Activated CD8-positive, alpha-beta memory T cell treated with anti-CD3 and anti-CD28 coated beads for 24 hours (primary cell): ENCODE results near the gene BICRA.
"Not testable (repeated sequence)": the region's sequence is repeated elsewhere in the genome, so short reads cannot be mapped to it uniquely, and the experiment has no call there.

Experiments
- DNase-seq: peaks from one replicate; pipeline ENCODE4 v3.0.0-alpha.2; 2020

Gene BICRA

GRCh38 chr19:47663911-47664771 lies 55.2 kb downstream of the BICRA start:
- no peak for DNase-seq

GRCh38 chr19:47668556-47668955 lies 59.6 kb downstream of the BICRA start:
- DNase-seq: not testable (repeated sequence)

GRCh38 chr19:47670736-47671135 lies 61.8 kb downstream of the BICRA start:
- DNase-seq: no peak

DNA sequence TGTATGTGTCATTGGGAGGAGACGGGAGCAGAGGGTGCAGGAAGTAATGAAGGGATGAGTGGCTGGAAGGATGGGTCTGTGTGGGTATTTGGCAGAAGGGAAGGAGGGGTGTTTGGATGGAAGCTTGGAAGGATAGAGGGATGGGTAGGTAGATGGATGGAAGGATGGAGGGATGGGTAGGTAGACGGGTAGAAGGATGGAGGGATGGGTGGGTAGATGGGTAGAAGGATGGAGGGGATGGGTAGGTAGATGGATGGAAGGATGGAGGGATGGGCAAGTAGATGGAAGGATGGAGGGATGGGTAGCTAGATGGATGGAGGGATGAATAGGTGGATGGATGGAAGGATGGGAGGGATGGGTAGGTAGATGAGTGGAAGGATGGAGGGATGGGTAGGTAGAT lies 62.6 kb downstream of the BICRA start:
- no peak for DNase-seq

DNA sequence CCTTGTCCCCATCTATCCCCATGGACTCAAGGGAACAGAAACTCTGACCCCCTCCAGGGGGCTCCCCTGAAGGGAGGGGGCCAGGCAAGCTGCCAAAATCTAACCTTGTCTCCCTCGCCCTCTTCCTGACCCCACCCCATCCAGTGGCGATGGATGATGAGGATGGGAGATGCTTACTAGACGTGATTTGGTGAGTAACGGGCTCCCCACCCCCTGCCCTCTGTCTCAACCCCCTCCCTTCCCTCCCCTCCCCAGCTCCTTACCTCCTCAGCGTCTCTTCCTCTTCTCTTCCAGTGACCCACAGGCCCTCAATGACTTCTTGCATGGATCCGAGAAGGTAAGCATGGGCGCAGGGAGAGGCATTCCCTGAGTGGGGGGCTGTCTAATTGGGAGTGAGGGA lies 64.5 kb downstream of the BICRA start:
- no peak for DNase-seq

DNA sequence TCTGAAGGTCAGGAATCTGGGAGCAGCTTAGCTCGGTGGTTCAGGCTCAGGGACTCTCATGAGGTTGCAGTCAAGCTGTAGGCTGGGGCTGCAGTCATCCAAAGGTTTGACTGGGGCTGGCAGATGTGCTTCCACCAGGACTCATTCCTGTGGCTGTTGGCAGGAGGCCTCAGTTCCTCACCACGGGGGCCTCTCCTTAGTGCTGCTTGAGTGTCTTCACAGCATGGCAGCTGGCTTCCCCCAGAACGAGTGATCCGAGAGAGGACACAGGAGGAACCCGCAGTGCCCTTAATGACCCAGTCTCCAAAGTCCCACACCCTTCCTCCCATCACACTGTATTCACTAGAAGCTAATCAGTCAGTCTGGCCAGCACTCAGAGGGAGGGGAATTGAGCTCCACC lies 65.6 kb downstream of the BICRA start:
- no peak for DNase-seq

DNA sequence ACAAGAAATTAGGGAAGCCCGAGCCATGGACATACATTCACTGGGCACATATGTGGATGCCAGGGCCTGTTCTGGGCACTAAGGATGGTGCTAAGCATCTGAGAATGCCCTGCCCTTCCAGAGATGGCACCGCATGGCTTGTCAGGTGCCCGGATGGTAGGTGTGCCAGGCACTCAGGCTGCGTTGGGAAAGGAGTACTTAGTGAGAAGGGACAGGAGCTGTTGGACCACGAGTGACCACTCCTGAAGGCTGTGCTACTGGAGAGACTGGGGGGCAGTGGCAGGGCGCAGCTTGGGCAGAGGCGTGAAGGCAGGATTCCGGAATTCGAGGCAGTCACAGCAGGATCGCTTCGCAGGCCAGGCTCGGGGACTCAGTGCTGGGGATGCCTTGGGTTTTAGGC lies 66.3 kb downstream of the BICRA start:
- DNase-seq: no peak

DNA sequence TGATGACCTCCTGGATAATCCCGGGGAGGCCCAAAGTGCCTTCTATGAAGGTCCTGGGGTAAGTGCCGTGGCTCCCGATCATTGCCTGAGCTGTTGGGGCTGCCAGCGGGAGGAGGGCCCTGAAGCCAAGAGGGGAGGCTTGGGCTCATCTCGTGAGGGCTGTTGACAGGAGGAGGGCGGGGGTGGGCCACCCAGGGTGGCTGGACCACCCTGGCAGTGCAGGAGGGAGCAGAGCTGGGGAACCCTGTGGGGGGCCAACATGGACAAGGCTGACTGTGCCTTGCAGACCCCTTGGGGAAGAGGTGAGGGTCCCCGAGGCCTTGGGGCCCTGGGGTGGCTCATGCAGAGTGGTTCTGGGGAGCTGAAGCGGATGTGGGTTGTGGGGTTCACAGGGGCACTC lies 66.9 kb downstream of the BICRA start:
- DNase-seq: no peak

- DNase-seq: no peak
These were observed 67.9 kb downstream of the BICRA start for GRCh38 chr19:47676811-47677210.

GRCh38 chr19:47679251-47679900 lies 70.4 kb downstream of the BICRA start:
- no peak for DNase-seq

DNA sequence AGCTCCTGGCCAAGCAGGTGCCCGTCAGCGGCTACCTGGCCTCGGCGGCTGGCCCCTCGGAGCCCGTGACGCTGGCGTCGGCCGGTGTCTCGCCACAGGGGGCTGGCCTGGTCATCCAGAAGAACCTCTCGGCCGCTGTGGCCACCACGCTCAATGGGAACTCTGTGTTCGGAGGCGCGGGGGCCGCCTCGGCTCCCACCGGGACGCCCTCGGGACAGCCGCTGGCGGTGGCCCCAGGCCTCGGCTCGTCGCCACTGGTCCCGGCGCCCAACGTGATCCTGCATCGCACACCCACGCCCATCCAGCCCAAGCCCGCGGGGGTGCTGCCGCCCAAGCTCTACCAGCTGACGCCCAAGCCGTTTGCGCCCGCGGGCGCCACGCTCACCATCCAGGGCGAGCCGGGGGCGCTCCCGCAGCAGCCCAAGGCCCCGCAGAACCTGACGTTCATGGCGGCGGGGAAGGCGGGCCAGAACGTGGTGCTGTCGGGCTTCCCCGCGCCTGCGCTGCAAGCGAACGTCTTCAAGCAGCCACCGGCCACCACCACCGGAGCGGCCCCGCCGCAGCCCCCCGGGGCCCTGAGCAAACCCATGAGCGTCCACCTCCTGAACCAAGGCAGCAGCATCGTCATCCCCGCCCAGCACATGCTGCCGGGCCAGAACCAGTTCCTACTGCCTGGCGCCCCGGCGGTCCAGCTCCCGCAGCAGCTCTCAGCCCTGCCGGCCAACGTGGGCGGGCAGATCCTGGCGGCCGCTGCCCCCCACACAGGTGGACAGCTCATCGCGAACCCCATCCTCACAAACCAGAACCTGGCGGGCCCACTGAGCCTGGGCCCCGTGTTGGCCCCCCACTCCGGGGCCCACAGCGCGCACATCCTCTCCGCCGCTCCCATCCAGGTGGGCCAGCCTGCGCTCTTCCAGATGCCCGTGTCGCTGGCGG lies 71.3 kb downstream of the BICRA start:
- no peak for DNase-seq

DNA sequence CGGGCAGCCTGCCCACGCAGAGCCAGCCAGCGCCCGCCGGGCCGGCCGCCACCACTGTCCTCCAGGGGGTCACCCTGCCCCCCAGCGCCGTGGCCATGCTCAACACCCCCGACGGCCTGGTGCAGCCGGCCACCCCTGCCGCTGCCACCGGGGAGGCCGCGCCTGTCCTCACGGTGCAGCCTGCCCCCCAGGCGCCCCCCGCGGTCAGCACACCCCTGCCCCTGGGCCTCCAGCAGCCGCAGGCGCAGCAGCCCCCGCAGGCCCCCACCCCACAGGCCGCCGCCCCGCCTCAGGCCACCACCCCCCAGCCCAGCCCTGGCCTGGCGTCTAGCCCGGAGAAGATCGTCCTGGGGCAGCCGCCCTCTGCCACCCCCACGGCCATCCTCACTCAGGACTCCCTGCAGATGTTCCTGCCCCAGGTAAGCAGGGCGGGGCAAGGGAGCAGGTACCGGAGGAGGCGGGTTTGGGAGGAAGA lies 72.0 kb downstream of the BICRA start:
- no peak for DNase-seq

DNA sequence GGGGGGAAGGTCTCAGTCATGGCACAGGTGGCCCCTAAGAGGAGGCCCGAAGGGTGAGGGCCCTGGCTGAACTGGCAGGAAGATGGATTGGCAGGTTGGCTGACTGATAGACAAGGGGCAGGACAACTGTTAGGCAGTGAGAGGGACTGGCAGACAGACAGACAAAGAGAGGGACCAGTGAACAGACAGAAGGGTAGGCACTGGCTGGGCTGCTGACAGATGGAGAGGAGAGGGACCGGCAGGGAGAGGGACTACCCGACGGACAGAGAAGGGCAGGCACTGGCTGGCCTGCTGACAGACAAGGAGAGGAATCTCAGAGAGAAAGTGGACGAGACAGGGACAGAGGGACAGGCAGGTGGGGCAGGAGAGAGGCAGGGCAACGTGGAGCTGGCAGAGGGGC lies 72.5 kb downstream of the BICRA start:
- DNase-seq: no peak

GRCh38 chr19:47681936-47682335 lies 73.0 kb downstream of the BICRA start:
- DNase-seq: no peak

DNA sequence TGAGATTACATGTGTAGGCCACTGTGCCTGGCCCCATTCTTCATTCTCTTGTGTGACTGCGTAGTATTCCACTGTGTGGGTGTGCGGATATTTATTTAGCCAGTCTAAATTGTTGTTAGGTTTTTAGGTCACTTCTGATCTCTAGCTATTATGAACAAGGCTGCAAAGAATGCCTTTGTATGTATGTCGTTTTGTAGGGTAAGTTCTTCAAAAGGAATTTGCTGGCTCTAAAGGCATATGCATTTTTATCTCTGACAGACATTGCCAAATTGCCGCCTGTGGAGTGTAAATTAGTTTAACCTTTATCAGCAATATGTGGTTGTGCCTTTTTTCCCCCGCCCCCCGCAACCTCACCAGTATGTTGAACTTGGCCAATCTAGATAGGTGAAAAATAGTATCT lies 74.0 kb downstream of the BICRA start:
- DNase-seq: no peak

DNA sequence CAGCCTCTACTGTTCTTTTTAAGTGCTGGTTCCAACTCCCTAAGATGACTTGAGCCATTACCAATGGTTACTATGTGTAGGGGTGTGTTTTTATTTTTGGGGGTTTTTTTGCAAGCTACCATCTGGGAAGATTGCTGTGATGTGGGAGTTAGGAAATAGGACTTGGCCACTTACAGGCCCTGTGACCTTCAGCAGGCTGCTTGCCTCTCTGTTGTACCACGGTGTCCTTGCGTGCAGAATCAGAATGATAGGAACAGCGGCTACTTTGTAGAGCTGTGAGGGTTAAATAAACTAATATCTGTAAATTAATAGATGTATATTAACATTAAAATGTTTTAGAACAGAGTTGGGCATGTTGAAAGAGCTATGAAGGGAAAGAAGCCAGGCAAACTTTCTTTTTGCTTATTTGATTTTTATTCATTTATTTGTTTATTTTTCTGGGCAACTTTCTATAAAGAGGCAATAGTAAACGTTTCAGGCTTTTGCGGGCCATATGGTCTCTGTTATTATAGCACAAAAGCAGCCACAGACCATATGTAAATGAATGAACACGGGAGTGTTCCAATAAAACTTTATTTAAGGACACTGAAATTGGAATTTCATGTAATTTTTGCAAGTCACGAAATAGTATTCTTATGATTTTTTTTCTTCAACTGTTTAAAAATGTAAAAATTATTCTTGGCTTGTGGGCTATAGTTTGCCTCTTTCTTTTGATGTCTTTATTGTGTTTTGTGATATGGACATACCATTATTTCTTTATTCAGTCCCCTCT lies 77.9 kb downstream of the BICRA start:
- no peak for DNase-seq

GRCh38 chr19:47687906-47688305 lies 79.0 kb downstream of the BICRA start:
- no peak for DNase-seq

DNA sequence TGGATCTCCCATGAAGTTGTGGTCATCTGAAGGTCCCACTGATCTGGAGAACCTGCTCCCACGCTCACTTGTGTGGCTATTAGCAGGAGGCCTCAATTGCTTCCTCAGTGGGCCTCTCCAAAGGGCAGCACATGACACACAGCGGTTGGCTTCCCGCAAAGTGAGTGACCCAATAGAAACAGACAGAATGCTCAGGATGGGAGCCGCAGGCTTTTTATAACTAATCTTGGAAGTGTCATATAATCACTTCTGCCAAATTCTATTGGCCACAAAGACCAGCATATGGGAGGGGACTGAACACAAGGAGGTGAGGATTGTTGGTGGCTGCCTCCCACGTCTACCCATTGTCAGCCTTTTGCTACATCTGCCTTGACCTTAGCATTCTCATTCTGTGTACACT lies 82.2 kb downstream of the BICRA start:
- no peak for DNase-seq

GRCh38 chr19:47691782-47692181 lies 82.8 kb downstream of the BICRA start:
- DNase-seq: no peak

GRCh38 chr19:47693489-47693888 lies 84.6 kb downstream of the BICRA start:
- DNase-seq: no peak

DNA sequence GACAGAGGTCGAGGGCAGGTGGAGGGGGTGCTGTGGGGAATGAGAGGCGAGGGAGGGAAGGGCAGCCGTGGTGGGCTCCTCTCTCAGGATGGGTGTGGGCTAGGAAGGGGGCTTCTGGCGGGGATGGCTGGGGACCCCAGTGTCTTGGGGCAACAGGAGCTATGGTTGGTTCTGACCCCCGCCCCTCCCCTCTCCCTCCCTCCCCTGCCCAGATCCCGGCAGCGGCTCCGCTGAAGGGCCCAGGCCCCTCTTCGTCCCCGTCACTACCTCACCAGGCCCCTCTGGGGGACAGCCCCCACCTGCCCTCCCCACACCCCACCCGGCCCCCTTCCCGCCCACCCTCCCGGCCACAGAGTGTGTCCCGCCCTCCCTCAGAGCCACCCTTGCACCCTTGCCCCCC lies 85.0 kb downstream of the BICRA start:
- DNase-seq: no peak

- no peak for DNase-seq
These were observed 85.7 kb downstream of the BICRA start for GRCh38 chr19:47694466-47695273.
